NCI-H2227 (cell line): ENCODE data around the gene PRKAR2B.

Source experiments
- DNase-seq: peaks from one replicate; lab custom pipeline; 2025; ENCODE audit not compliant: unreplicated experiment; lab: John Stamatoyannopoulos, UW

The PRKAR2B gene

DNA sequence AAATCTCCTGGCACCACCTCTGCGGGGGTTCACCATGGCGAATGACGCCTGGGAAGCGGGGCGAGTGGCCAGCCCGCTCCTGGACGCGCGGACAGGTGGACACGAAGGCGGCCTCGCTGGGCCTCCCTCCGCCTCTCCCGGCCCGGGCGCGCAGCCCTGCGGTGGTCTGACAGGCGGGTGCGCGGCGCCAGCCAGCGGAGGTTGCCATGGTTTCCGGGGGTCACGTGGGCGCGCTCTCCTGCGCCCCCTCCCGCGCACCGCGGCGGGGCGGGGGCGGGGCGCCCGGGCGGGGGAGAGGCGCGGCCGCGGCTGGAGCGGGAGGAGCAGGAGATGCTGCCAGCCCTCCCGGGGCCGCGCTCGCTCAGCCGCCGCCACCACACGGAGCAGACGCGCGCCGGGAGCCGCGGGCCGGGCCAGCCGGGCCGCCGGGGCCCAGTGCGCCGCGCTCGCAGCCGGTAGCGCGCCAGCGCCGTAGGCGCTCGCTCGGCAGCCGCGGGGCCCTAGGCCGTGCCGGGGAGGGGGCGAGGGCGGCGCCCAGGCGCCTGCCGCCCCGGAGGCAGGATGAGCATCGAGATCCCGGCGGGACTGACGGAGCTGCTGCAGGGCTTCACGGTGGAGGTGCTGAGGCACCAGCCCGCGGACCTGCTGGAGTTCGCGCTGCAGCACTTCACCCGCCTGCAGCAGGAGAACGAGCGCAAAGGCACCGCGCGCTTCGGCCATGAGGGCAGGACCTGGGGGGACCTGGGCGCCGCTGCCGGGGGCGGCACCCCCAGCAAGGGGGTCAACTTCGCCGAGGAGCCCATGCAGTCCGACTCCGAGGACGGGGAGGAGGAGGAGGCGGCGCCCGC lies at the start of gene PRKAR2B:
Gene PRKAR2B (plus strand): TSS at position 359 of the 848 bp plus-strand sequence. CDS start 203 bp downstream, at position 562.
- peak; percentile 97 for DNase-seq

DNA sequence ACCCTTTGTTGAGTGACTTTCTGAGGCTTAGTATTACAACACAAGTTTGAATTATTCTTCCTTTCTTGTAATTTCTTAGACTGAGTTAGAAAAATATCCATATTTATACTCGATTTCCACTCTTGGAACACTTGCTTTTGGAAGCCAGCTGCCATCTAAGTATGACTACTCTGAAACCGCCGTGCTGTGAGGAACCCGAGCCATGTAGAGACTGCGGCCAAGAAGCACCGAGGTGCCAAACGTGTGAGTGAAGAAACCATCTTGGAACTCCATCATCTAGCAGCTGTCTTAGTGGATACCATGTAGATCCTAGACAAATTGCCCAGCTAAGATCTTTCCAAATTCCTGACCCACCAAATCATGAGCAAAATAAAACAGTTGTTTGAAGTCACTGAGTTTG lies 49.7 kb upstream of the PRKAR2B start:
- DNase-seq: no peak

DNA sequence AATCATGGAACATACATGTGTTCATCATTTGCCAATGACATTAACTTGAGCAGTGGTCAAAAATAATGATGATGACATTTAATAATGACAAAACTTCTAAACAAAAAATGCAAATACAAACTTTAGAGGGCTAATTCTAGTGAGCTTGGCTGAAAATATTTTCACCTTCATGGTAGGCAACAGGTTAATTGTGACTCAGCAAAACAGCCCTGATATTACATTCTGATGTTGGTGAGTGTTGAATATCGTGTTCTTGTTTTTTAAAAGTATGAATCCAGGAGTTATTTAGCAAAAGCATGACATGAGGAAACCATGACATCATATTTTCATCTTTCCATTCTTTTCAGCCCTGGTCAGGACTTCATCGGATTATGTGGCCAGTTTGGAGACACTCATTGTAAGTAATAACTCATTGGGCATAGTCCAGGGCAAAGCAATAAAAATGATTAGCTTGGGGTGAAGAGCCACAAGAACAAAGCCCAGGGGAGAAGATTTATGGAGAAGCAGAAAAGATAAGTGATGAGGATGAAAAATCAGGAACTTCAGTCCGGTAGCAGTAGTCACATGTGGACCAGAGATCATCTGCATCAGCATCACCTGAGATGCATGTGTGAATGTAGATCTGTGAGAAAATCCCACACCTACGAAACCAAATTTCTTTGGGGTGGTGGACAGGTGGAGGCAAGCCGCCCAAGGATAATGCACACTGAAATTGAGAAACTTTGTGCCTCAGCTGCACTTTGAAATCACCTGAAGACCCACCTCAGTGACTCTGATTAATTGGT lies 46.8 kb upstream of the PRKAR2B start:
- DNase-seq: no peak

DNA sequence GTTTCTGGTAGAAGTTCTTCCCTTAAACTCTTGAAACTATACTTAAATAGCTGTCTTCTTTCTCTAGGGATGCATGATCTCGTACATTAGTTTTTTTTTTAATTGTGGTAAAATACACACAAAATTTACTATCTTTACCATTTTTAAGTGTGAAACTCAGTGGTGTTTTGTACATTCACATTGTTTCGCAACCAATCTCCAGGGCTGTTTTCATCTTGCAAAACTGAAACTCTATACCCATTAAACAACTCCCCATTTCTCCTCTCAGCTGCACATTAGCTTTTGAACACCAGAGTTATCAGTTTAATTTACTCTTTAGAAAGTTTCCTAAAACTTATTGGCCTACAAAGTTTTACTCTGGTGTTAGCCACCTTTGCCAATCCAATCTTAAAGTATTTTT lies 45.5 kb upstream of the PRKAR2B start:
- DNase-seq: no peak

DNA sequence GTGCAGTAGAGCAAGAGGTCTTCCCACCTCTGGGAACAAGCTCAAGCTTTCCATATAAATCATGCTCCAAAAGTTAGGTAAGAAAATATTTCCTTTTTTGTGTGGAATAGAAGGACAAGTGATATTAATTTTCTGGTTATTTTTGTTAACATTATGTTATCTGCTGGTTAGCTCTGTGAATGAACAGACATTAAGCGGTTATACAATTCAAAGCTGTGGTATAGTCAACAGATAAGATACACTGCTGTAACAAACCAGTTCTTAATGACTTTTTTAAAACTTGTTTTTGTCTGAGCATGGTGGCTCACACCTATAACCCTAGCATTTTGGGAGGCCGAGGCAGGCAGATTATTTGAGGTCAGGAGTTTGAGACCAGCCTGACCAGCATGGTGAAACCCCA lies 43.0 kb upstream of the PRKAR2B start:
- DNase-seq: no peak

DNA sequence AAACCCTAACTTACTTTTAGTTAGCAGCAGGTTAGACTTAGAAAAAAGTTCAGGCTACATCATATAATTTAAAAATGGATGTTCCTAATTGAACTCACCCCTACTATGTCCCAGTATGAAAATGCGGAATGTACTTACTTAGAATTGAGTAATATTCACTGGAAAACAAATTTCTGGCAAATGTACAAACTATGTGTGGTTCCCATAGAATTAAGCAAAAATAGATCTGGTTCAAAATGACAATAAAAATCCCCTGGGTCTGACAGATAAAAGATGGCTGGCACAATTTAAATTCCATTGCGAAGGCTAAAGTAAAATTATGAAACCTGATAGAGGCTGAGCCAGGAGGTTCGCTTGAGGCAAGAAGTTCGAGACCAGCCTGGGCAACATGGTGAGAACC lies 42.4 kb upstream of the PRKAR2B start:
- DNase-seq: no peak

DNA sequence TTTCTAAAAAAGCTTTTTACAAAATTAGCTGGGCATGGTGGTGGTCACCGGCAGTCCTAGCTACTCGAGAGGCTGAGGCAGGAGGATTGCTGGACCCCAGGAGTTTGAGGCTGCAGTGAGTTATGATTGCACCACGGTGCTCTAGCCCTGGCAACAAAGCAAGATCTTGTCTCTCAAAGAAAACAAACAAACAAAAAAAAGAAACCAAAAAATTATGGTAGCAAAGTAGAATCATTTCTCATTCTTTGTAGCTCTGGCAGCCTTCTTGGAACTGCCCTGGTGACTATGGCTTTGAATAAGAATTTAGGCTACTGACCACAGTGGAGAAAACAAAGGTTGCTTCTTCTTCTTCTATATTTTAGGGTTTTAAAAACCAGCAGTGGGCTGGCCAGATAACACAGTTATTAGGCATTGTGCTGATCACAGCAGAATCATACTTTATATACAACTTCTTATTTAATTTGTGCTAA lies 41.9 kb upstream of the PRKAR2B start:
- no peak for DNase-seq

DNA sequence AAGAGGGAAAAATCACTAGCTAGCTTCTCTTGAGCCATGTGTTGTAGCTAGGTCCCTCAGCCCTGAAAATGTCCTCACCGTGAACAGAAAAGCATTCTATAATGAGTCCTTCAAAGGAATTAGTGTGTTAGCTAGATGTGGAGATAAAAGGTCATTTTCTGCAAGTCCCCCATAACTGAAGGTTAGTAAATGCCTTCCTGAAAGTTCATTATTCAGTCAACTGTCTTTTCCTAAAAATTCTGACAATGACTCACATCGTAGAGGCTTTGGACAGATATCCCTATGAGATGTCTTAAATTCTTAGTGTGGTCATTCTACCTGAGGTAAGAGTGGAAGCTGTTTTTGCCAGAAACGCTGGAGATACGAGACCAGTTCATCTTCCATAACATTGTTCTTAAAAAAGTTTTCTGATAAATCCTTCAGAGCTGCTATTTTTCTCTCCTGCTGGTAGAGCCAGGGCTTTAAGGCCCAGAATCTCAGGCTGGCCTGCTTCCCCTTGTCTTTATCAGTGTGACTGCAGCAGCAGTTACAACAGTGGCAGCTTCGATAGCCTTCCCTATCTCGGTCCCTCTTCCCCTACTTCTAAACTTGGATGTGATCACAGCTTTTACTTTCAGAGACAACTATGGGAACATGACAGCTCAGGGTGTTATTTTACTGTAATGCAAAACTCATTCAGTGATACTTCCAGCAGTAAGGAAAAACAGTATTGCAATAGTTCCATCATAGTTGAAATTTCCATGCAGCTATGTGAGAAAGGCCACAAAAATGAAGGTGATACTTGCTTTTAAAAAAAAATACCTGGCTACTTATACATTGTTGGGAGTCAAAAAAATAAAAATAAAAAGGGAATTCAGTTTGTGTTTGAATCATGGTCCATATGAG lies 37.3 kb upstream of the PRKAR2B start:
- DNase-seq: no peak

DNA sequence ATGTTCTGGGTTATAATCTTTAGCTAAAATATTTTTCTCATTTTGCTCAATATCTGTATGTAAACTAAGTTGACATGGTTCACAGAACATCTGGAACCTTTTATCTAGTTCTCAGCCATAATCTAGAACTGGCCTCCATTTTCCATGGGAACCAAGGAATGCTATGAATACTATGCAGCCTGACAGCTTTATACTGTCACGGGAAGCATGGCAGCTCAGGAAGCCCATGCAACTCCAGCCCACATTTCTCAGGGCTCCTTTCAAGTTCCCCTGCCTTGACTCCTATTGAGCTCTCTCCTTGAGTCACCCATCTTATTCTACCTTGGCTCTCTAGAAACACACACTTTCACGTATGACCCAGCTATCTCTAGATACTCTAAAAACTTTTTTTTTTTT lies 36.6 kb upstream of the PRKAR2B start:
- no peak for DNase-seq

DNA sequence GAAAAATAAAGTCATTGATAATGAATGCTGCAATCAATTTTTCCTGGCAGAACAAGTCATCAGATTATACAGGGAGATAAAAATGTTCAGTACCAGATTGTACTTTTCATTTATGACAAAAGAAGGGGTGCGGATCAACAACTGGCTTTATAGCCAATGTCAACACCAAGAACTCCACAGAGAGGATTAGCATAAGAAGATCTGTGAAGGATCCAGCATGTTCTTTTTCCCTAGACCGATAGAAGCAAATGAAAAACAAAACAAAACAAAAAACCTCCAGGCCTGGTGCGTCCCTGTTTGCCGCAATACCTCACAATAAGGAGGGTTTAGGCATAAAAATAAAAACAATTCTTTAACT lies 34.7 kb upstream of the PRKAR2B start:
- DNase-seq: no peak

DNA sequence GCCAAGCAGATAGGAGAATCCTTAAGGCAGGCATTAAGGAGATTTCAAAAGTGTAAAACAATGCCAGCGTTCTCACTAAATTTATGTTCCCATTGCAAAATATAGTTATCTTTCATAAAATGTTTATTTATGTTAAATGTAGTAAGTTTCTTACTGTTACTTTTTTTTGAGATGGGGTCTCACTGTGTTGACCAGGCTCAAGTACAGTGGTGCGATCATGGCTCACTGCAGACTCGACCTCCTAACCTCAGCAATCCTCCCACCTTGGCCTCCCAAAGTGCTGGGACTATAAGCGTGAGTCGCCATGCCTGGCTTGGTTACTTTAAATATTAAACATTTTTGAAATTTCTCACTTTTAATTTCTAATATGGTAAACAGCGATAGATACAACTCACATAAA lies 31.8 kb upstream of the PRKAR2B start:
- no peak for DNase-seq

DNA sequence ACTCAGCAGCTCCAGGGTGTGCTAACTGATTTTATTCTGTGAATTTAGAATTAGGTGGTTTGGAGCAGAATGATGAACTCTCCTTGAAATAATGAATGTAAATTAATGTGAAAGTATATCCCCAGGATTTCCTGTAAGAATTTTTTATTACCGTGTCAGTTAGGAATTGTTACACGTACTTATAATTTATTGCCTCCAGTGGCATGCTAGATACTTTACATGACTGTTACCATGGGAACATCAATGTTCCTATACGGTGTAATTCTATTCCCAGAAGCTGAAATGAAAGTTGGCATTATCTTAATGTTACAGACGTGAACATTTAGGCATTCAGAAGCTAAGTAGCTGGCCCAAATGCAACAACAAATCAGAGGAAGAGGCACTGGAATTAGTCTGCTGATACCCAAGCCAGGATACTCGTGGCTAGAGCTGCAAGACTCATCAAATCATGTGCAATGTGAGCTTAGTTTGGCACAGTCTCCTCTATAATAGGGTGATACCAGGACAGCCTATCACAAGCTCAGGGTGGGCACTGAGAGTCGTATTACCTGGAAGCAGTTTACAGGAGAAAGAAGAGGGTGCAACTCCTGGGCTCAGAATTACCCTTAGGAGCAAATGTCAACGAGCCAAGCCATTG lies 30.0 kb upstream of the PRKAR2B start:
- DNase-seq: no peak

DNA sequence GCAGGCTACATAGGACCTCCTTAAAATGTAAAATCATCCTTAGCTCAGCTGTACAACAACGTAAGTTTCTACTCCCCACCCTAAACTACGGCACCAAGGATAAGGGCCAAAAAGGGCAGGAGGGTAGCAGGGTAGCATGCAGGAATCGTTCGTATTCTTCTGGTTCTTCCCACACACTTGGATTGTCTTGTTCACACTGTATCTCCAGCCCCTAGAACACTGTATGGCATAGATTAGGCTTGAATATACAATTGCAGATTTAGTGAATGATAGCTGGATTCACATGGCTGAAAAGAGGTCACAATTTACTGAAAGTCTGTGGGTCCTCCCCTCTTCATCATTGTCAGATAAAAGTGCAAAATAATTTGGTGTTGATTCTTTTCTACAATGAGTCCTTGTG lies 28.2 kb upstream of the PRKAR2B start:
- DNase-seq: no peak

DNA sequence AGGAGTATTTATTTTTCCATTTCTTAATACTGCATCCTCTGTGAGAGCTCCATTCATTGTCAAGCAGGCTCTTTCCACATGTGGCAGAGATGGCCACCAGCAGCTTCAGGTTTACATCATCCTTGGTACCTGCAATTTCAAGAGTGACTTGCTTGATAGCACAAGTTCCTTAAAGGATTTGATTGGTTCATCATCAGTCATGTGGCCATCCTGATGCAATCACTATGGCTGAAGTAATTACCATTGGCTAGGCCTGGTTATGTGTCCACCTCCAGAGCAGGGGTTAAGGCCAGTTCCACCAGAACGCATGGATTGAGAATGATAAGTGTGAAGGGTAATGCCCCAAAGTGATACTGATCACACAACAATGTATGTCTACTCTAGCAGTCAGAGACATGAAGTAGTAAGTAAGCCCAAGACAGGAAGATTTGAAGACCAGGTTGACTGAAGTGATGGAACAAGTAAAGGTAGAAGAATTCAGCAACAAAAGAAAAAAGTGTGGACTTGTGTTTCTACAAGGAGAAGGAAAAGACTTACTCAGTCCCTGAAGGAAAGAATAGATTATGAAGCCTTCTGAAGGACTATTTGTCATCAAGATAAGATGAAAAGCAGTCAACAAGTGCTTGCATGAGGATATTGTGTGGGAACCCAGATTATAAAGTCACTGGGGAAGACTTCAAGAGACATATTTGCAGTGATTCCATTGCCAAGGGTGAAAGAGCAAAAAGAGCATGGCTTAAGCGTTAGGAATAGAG lies 26.4 kb upstream of the PRKAR2B start:
- no peak for DNase-seq

DNA sequence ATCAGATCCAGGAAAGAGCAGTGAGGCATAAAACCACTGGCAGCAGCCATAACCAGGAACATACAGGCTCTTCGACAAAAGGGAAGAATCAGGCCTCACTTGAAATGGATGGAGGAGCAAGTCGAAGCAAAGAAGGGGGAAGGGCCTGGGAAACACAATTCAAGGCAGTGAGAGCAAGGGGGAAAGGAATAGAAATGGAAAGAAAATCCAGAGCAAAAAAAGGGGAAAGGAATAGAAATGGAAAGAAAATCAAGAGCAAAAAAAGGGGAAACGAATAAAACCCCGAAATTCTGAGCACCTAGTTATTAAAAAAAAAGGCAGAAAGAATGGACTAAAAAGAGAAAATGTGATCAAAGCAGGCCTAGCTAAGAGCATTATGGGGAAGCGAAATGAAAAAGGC lies 24.1 kb upstream of the PRKAR2B start:
- no peak for DNase-seq

DNA sequence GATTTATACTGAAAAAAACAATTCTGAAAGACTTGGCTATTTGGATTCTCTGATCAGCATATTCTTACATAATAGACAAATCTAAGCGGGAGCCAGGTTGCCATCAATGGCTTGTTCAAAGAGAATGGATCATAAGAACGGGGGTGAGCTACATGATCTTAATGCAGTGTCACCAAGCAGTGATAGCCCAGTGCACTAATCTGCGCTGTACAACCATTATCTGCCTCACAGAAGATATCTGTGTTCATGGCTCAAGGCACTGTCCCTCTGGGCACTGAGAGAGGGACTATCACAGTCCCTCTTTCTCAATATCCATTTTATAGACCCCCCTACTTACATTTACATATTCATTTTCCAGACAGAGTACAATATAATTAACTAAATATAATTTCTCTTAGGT lies 22.9 kb upstream of the PRKAR2B start:
- DNase-seq: no peak

DNA sequence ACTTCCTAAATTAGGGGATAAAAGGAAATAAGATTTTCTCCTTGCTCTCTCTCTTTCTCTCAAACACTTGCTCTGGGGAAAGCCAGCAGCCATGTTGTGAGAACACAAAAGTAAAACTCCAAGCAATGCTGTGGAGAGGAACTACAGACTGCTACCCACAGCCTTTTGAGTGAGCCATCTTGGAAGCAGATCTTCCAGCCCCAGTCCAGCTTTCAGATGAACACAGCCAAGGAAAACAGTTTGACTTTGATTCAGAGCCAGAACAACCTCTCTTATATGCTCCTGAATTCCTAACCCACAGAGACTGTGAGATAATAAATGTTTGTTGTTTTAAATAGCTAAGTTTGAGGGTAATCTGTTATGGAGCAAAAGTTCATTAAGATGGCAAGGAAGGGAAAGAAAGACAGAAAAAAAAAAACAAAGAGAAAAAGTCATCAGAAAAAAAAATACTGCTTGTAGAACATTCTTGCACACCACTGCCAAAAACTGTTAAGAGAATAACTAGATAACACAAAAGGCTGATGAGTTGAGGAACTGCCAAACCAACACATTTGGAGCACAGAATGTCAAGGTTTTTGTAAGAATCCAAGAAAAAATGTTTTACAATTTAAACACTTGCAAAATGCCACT lies 20.9 kb upstream of the PRKAR2B start:
- DNase-seq: no peak

DNA sequence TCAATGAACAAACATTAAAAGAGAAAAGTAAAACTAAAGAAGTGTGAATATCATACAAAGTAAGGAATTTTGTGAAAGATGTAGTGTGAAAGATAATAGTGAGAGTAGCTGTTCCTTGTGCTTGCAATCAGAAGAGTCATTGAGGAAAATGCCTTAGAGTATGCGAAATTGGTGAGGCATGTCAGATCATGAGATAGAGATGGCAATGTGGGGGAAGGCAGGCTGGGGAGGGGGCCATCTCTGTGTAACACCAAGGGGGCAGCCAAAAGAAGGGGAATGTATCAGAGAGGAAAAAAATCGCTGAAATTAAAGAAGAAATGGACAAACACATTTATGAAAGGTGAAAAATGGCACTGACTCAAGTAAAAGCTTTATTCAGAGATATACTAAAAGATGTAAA lies 19.6 kb upstream of the PRKAR2B start:
- DNase-seq: no peak

DNA sequence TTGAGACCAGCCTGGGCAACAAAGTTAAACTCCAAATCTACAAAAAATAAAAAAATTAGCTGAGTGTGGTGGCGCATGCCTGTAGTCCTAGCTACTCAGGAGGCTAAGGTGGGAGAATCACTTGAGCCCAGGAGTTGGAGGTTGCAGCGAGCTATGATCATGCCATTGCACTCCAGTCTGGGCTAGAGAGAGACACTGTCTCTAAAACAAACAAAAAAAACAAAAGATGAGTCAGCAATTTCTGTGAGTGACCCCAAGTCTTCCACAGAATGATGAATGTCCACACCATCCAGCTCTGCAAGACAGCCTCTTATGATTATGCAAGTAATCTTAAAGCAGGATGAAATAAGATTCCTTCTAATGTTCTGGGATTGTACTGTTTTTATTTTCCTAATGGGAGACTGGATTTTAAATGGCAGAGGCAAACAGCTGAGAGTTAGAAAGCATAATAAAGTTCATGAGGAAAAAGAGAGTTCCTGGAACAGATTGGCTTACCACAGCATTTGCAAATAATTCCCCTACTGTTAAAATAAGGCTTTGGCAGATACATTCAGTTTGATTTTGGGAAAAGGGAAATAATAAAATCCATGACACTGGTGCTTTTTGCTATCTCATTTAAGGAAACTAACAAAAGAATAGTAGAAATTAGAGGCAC lies 18.9 kb upstream of the PRKAR2B start:
- no peak for DNase-seq
